ENCODE data around the gene SIMC1.

- no peak for TF ChIP-seq EZH2phosphoT487 (conservative IDR thresholded peaks at IDR 0.05; ENCODE audit: low read length)
- no peak for TF ChIP-seq CTCF (IDR thresholded peaks at IDR 0.05; ENCODE audit: insufficient read depth, low read length, poor library complexity, severe bottlenecking)
These were observed 150.4 kb downstream of the SIMC1 start, which contains the start of the genes HIGD2A and NOP16 for GRCh38 chr5:176388444-176389134.
